AG10803 (cell line): ENCODE results near the gene IMMP2L.
"Not testable (repeated sequence)": the region's sequence is repeated elsewhere in the genome, so short reads cannot be mapped to it uniquely, and the experiment has no call there.

Experiments used
- DNase-seq: peaks from one replicate; pipeline ENCODE4 v3.0.0; 2010; ENCODE audit warnings: low read depth
- H3K4me3 ChIP-seq: 2 replicates; pipeline ENCODE4 v1.5.1; 2011; ENCODE audit warnings: mild to moderate bottlenecking, low read length, control low read depth
- CTCF ChIP-seq: conservative IDR thresholded peaks from 2 replicates; pipeline ENCODE4 v1.5.1; 2011; ENCODE audit warnings: mild to moderate bottlenecking, low read length, control low read depth, inconsistent platforms

IMMP2L gene

GRCh38 chr7:111077001-111077400 lies 485.3 kb downstream of the IMMP2L start:
- TF ChIP-seq CTCF: no peak
- no peak overlapping the region for H3K4me3 ChIP-seq
- no peak for DNase-seq

DNA sequence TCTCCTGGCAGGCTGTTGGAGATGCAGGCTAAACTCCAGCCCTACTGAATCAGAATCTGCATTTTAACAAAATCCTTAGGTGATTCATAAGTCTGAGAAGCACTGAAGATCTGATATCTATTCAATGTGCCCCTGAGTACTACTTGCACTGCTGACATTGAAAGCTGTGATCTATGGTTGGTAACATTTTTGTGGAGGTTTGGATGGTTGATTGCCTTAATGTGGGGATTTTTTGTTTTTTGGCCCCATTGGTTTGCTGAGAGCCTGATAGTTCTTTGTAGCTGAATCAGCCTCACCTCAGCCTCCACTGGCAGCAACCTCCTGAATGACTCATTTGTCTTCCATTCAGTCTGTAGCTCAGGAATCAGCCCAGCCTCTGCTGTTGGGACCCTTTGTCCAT lies 486.1 kb downstream of the IMMP2L start:
- DNase-seq: peak; percentile 80
- TF ChIP-seq CTCF: no peak
- no peak overlapping the region for H3K4me3 ChIP-seq

GRCh38 chr7:111075498-111075897 lies 486.8 kb downstream of the IMMP2L start:
- no peak for TF ChIP-seq CTCF
- DNase-seq: no peak
- no peak overlapping the region for H3K4me3 ChIP-seq

- no peak for DNase-seq
- TF ChIP-seq CTCF: no peak
- H3K4me3 ChIP-seq: no peak overlapping the region
Measured at GRCh38 chr7:111074748-111075146, 487.5 kb downstream of the IMMP2L start.

DNA sequence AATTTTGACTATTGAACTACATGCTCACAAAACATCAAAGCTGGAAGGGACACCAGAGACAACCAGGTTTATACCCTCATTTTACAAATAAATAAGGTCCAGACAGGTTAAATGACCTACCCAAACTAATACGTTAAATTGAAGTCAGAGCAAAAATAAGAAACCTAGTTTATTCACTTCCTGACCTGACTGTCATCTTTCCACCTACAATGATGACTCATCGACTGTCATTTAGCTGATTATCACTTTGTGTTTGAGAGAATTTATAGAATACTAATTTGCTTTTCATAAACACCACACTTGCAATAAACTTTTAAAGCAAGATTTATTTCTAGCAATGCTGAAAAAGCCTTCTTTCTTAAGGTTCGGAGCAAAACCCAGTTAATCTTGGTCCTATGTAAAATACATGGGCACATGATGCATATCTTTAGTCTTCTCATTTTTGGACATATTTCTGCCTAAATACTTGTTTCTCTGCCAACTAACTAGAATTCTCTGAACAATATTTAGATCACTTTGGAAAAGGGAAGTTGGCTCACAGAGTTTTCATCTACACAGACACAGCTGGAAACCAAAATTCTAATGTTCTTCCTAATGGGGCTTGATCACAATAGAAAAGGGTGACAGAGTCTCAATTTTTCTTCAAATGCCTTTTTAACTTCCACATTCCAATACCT lies 488.1 kb downstream of the IMMP2L start:
- no peak overlapping the region for H3K4me3 ChIP-seq
- TF ChIP-seq CTCF: no peak
- peak; percentile 16 for DNase-seq

DNA sequence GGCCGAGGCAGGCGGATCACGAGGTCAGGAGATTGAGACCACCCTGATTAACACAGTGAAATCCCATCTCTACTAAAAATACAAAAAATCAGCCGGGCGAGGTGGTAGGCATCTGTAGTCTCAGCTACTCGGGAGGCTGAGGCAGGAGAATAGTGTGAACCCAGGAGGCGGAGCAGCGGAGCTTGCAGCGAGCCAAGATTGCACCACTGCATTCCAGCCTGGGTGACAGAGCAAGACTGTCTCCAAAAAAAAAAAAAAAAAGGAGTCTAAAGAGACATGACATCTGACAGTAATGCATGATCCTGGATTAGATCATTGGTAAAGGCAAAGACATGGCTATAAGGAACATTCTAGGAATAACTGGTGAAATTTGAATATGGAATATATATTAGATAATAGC lies 489.6 kb downstream of the IMMP2L start:
- not testable (repeated sequence) for H3K4me3 ChIP-seq, DNase-seq

DNA sequence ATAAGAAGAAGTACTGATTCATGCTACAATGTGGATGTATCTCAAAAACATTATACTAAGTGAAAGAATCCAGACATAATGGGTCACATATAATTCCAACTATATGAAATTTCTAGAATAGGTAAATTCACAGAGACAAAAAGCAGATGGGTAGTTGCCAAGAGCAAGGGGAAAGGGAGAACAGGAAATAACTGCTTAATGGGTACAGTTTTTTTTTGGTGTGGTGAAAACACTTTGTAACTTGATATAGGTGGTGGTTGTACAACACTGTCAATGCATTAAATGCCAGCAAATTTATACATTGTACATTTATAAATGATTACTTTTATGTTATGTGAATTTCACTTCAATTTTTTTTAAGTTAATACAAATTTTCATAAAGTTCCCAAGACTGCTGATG lies 490.7 kb downstream of the IMMP2L start:
- no peak for DNase-seq
- TF ChIP-seq CTCF: no peak
- no peak overlapping the region for H3K4me3 ChIP-seq

GRCh38 chr7:111068618-111069017 lies 493.7 kb downstream of the IMMP2L start:
- DNase-seq: no peak
- H3K4me3 ChIP-seq: no peak overlapping the region
- no peak for TF ChIP-seq CTCF
